A549 (cell line): Measurements from ENCODE around the gene ACER2. TPM values are rescaled to one million over a fixed set of nuclear protein-coding genes. Genes with fewer than 3 reads are reported as not detected.
"Not testable (repeated sequence)": the region's sequence is repeated elsewhere in the genome, so short reads cannot be mapped to it uniquely, and the experiment has no call there.

Experiments used
- ATAC-seq, 2 experiments: fragments of 200-7000 bp in 1 of 2; fragments of >200 bp in 1 of 2; cut with Nextera tagmentation in 1 of 2; cut with Tn5 transposase in 1 of 2; 3 replicates each; pipeline versions ENCODE4 v1.8.0 to v1.9.1; 2018 to 2020; ENCODE audit warnings: mild to moderate bottlenecking in 1 of 2, moderate library complexity in 1 of 2
- CTCF ChIA-PET: fragments of 300-600 bp; sonication (Branson Sonifier 250); formaldehyde crosslinking; extraction: SDS; loops from one replicate; lab custom pipeline; 2021; ENCODE audit warnings: antibody characterized with exemption, inconsistent platforms; lab: Yijun Ruan, JAX
- POLR2A ChIA-PET: fragments of 350-600 bp; formaldehyde crosslinking; extraction: SDS; loops from one replicate; lab custom pipeline; 2021; ENCODE audit warnings: antibody characterized with exemption, inconsistent platforms; lab: Yijun Ruan, JAX
- DNase-seq, 2 experiments: peaks; one replicate each; pipeline versions ENCODE4 v3.0.0 to v3.0.0-alpha.2; 2011 to 2016; ENCODE audit warnings: low read depth in 1 of 2, low spot score in 1 of 2
- FAIRE-seq: peaks from 2 replicates; lab custom pipeline; 2011; peaks lifted over from hg19 to GRCh38; lab: Jason Lieb, UNC
- H3K27ac ChIP-seq, 2 experiments: fragments of >200 bp; sonication (Bioruptor Twin); formaldehyde crosslinking; 3 replicates each; pipeline ENCODE4 v1.5.1; 2016 to 2017
- H3K4me1 ChIP-seq: fragments of >200 bp; sonication (Bioruptor Twin); formaldehyde crosslinking; 3 replicates; pipeline ENCODE4 v1.6.1; 2016
- H3K4me2 ChIP-seq: fragments of >200 bp; sonication (Bioruptor Twin); formaldehyde crosslinking; 3 replicates; pipeline ENCODE4 v1.6.1; 2016
- H3K4me3 ChIP-seq: fragments of >200 bp; sonication (Bioruptor Twin); formaldehyde crosslinking; 3 replicates; pipeline ENCODE4 v1.5.1; 2016
- H3K9me3 ChIP-seq: fragments of >200 bp; sonication (Bioruptor Twin); formaldehyde crosslinking; 3 replicates; pipeline ENCODE4 v1.6.1; 2016
- CBX8 ChIP-seq: fragments of 200-600 bp; sonication (generic); IDR thresholded peaks from 2 replicates; pipeline ENCODE4 v1.6.1; 2016
- E2F6 ChIP-seq: IDR thresholded peaks from 2 replicates; pipeline ENCODE4 v1.6.1; 2012; ENCODE audit warnings: low read depth, borderline replicate concordance
- EHF ChIP-seq: fragments of 250-450 bp; sonication (Bioruptor Pico); IDR thresholded peaks from 2 replicates; pipeline ENCODE4 v1.5.0; 2020; ENCODE audit warnings: mild to moderate bottlenecking
- EP300 ChIP-seq, 2 experiments: fragments of >200 bp; sonication (Bioruptor Twin); formaldehyde crosslinking; IDR thresholded peaks; 2 replicates in 1 of 2; 3 replicates in 1 of 2; pipeline ENCODE4 v1.6.1; 2016 to 2017
- ESRRA ChIP-seq: fragments of 150-350 bp; IDR thresholded peaks from 2 replicates; pipeline ENCODE4 v1.6.1; 2014; ENCODE audit warnings: mild to moderate bottlenecking, low read length, borderline replicate concordance
- HEYL ChIP-seq: fragments of 250-450 bp; sonication (Bioruptor Pico); IDR thresholded peaks from 2 replicates; pipeline ENCODE4 v1.8.0; 2021; ENCODE audit warnings: mild to moderate bottlenecking, moderate library complexity
- HOXB13 ChIP-seq: fragments of 250-450 bp; sonication (Bioruptor Pico); IDR thresholded peaks from 2 replicates; pipeline ENCODE4 v1.5.0; 2020; ENCODE audit warnings: low read depth, mild to moderate bottlenecking, moderate library complexity
- JUN ChIP-seq, 2 experiments: fragments of >200 bp; sonication (Bioruptor Twin); formaldehyde crosslinking; IDR thresholded peaks; 2 replicates in 1 of 2; 3 replicates in 1 of 2; pipeline ENCODE4 v1.6.1; 2016 to 2017
- KDM1A ChIP-seq: fragments of 200-600 bp; sonication (generic); IDR thresholded peaks from 2 replicates; pipeline ENCODE4 v1.6.1; 2016; ENCODE audit warnings: low read depth, mild to moderate bottlenecking
- KDM5A ChIP-seq: fragments of 200-600 bp; sonication (generic); IDR thresholded peaks from 2 replicates; pipeline ENCODE4 v1.6.1; 2016; ENCODE audit warnings: antibody characterized with exemption, mild to moderate bottlenecking
- POLR2A ChIP-seq: IDR thresholded peaks from 2 replicates; pipeline ENCODE4 v1.6.1; 2012; ENCODE audit warnings: mild to moderate bottlenecking, low read length
- RARB ChIP-seq: fragments of 250-450 bp; sonication (Bioruptor Pico); IDR thresholded peaks from 2 replicates; pipeline ENCODE4 v1.8.0; 2021; ENCODE audit warnings: mild to moderate bottlenecking, moderate library complexity
- RNF2 ChIP-seq: fragments of 200-600 bp; sonication (generic); IDR thresholded peaks from 2 replicates; pipeline ENCODE4 v1.6.1; 2016; ENCODE audit warnings: low read depth, mild to moderate bottlenecking, antibody characterized with exemption, moderate library complexity, borderline replicate concordance
- SMC3 ChIP-seq: fragments of >200 bp; sonication (Bioruptor Twin); formaldehyde crosslinking; IDR thresholded peaks from 3 replicates; pipeline ENCODE4 v1.6.1; 2018; ENCODE audit warnings: inconsistent platforms
- TP53 ChIP-seq: fragments of 250-450 bp; sonication (Bioruptor Pico); IDR thresholded peaks from 2 replicates; pipeline ENCODE4 v1.5.0; 2021; ENCODE audit warnings: mild to moderate bottlenecking, moderate library complexity
- USF2 ChIP-seq: fragments of 450-650 bp; IDR thresholded peaks from 2 replicates; pipeline ENCODE4 v1.6.1; 2014; ENCODE audit warnings: antibody characterized with exemption
- WGBS: methylation state at CpG from one replicate; pipeline ENCODE4 v1.1.6; 2017; ENCODE audit errors: missing lambda C conversion rate; 5-methylcytosine and 5-hydroxymethylcytosine counted together
- polyA plus RNA-seq, 4 experiments: library from polyadenylated mRNA; depleted of rRNA in 3 of 4; stranded (reverse); fragments of >200 nt; fragmentation: RNase III in 1 of 4; extraction: RNeasy Plus Mini Kit Qiagen cat#74134 plus additional on column Dnase treatment in 1 of 4; gene quantifications; 2 replicates in 3 of 4; 3 replicates in 1 of 4; pipeline ENCODE4 v1.2.3, GENCODE V29; 2011 to 2017
- TF ChIP-seq, protein P1 (sequence below): fragments of >200 bp; sonication (Bioruptor Twin); formaldehyde crosslinking; IDR thresholded peaks from 3 replicates; pipeline ENCODE4 v1.5.1; 2016
- TF ChIP-seq, protein P2 (sequence below): fragments of 250-450 bp; sonication (Bioruptor Pico); IDR thresholded peaks from 2 replicates; pipeline ENCODE4 v1.5.0; 2020; ENCODE audit warnings: low read depth, mild to moderate bottlenecking, moderate library complexity
- TF ChIP-seq, protein P3 (sequence below): fragments of >200 bp; sonication (Bioruptor Twin); formaldehyde crosslinking; IDR thresholded peaks from 3 replicates; pipeline ENCODE4 v1.6.1; 2016
- TF ChIP-seq, protein P4 (sequence below): IDR thresholded peaks from 2 replicates; pipeline ENCODE4 v1.6.1; 2012
- TF ChIP-seq, protein P5 (sequence below): fragments of 250-450 bp; sonication (Bioruptor Pico); IDR thresholded peaks from 2 replicates; pipeline ENCODE4 v1.5.0; 2021; ENCODE audit warnings: mild to moderate bottlenecking, moderate library complexity, borderline replicate concordance
- TF ChIP-seq, protein P6 (sequence below): fragments of 200-600 bp; sonication (generic); IDR thresholded peaks from 2 replicates; pipeline ENCODE4 v1.6.1; 2016; ENCODE audit warnings: antibody characterized with exemption, mild to moderate bottlenecking, moderate library complexity

Gene ACER2
- polyA plus RNA-seq, 2 of the 4 experiments (the other 2 are of a cell fraction): 1.1 to 3.7 TPM

DNA sequence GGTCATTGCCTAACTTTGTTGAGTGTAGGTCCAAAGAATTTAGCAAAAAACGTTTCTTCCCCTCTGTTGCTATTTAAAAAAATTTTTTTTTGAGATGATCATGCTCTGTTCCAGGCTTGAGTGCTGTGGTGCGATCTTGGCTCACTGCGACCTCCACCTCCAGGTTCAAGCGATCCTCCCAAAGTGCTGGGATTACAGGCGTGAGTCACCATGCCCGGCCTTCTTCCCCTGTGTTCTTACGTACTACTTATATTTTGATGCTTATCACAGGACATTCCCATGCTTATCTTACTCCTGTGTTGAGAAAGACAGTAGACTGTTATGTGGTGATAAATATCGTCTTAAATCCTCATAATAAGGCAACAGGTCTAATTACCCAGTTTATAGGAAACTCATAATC, 2.5 kb downstream of the ACER2 start:
- ChIA-PET CTCF (interaction anchor here (0.5 to 3.0 kb wide), 3 partner anchors 39 to 54 kb away, joined by 3 to 14 read pairs (median 3); no protein-coding TSS in a partner anchor), POLR2A (no interaction called here)
- H3K9me3 ChIP-seq: no peaks in the 10 kb centered on the region
- TF ChIP-seq POLR2A: no peak
- TF ChIP-seq, protein P1, sequence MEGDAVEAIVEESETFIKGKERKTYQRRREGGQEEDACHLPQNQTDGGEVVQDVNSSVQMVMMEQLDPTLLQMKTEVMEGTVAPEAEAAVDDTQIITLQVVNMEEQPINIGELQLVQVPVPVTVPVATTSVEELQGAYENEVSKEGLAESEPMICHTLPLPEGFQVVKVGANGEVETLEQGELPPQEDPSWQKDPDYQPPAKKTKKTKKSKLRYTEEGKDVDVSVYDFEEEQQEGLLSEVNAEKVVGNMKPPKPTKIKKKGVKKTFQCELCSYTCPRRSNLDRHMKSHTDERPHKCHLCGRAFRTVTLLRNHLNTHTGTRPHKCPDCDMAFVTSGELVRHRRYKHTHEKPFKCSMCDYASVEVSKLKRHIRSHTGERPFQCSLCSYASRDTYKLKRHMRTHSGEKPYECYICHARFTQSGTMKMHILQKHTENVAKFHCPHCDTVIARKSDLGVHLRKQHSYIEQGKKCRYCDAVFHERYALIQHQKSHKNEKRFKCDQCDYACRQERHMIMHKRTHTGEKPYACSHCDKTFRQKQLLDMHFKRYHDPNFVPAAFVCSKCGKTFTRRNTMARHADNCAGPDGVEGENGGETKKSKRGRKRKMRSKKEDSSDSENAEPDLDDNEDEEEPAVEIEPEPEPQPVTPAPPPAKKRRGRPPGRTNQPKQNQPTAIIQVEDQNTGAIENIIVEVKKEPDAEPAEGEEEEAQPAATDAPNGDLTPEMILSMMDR: no peak
- TF ChIP-seq KDM1A: no peak
- no peak for TF ChIP-seq JUN (IDR thresholded peaks at IDR 0.05)
- no peak for TF ChIP-seq ESRRA
- TF ChIP-seq HOXB13 (CRISPR knock-in tag): no peak
- TF ChIP-seq, protein P2, sequence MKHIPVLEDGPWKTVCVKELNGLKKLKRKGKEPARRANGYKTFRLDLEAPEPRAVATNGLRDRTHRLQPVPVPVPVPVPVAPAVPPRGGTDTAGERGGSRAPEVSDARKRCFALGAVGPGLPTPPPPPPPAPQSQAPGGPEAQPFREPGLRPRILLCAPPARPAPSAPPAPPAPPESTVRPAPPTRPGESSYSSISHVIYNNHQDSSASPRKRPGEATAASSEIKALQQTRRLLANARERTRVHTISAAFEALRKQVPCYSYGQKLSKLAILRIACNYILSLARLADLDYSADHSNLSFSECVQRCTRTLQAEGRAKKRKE (CRISPR knock-in tag): no peak
- no peak for TF ChIP-seq EP300 (IDR thresholded peaks at IDR 0.05)
- DNase-seq (no peak), ATAC-seq (no peak), FAIRE-seq (no peak)
- H3K4me1 ChIP-seq: peaks cover 5% of the 10 kb centered on the region; the same call in 2 of the 3 replicates
- WGBS: 81% methylated on average over 8 of the region's 8 CpGs
- H3K27ac ChIP-seq: no peak overlapping the region
- no peak overlapping the region for H3K4me3 ChIP-seq
- no peak overlapping the region for H3K4me2 ChIP-seq

DNA sequence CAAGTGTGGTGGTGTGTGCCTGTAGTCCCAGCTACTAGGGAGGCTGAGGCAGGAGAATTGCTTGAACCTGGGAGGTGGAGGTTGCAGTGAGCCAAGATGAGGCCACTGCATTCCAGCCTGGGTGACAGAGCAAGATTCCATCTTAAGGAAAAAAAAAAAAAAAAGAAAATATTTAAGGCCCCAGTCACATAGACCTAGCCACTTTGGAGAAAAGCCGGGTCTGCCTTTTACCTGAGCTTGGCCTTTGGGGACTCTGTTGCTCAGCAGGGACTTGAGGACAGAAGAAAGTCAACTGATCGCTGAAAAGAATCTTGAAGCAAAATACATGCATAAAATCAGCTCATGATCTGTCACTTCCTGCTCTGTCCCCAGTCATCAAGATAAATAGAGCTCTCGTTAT, 4.6 kb downstream of the ACER2 start:
- FAIRE-seq, DNase-seq, POLR2A ChIA-PET, H3K9me3 ChIP-seq, H3K27ac ChIP-seq, H3K4me2 ChIP-seq, H3K4me3 ChIP-seq, ATAC-seq, H3K4me1 ChIP-seq: not testable (repeated sequence)
- WGBS: 91% methylated on average over 3 of the region's 3 CpGs
- CTCF ChIA-PET: interaction anchor here (0.6 kb wide), 1 partner anchor 13 kb away, joined by 3 read pairs; no protein-coding TSS in a partner anchor

GRCh38 chr9:19416143-19416542, 7.3 kb downstream of the ACER2 start:
- TF ChIP-seq SMC3 (no peak), CBX8 (no peak), TP53 (CRISPR knock-in tag) (no peak), RARB (CRISPR knock-in tag) (no peak), KDM5A (no peak), USF2 (no peak), RNF2 (no peak), EHF (no peak), HEYL (CRISPR knock-in tag) (no peak), E2F6 (no peak)
- TF ChIP-seq, protein P3, sequence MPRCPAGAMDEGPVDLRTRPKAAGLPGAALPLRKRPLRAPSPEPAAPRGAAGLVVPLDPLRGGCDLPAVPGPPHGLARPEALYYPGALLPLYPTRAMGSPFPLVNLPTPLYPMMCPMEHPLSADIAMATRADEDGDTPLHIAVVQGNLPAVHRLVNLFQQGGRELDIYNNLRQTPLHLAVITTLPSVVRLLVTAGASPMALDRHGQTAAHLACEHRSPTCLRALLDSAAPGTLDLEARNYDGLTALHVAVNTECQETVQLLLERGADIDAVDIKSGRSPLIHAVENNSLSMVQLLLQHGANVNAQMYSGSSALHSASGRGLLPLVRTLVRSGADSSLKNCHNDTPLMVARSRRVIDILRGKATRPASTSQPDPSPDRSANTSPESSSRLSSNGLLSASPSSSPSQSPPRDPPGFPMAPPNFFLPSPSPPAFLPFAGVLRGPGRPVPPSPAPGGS: no peak
- TF ChIP-seq, protein P4, sequence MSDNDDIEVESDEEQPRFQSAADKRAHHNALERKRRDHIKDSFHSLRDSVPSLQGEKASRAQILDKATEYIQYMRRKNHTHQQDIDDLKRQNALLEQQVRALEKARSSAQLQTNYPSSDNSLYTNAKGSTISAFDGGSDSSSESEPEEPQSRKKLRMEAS: no peak
- TF ChIP-seq, protein P5, sequence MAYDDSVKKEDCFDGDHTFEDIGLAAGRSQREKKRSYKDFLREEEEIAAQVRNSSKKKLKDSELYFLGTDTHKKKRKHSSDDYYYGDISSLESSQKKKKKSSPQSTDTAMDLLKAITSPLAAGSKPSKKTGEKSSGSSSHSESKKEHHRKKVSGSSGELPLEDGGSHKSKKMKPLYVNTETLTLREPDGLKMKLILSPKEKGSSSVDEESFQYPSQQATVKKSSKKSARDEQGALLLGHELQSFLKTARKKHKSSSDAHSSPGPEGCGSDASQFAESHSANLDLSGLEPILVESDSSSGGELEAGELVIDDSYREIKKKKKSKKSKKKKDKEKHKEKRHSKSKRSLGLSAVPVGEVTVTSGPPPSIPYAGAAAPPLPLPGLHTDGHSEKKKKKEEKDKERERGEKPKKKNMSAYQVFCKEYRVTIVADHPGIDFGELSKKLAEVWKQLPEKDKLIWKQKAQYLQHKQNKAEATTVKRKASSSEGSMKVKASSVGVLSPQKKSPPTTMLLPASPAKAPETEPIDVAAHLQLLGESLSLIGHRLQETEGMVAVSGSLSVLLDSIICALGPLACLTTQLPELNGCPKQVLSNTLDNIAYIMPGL (CRISPR knock-in tag): no peak
- TF ChIP-seq, protein P6, sequence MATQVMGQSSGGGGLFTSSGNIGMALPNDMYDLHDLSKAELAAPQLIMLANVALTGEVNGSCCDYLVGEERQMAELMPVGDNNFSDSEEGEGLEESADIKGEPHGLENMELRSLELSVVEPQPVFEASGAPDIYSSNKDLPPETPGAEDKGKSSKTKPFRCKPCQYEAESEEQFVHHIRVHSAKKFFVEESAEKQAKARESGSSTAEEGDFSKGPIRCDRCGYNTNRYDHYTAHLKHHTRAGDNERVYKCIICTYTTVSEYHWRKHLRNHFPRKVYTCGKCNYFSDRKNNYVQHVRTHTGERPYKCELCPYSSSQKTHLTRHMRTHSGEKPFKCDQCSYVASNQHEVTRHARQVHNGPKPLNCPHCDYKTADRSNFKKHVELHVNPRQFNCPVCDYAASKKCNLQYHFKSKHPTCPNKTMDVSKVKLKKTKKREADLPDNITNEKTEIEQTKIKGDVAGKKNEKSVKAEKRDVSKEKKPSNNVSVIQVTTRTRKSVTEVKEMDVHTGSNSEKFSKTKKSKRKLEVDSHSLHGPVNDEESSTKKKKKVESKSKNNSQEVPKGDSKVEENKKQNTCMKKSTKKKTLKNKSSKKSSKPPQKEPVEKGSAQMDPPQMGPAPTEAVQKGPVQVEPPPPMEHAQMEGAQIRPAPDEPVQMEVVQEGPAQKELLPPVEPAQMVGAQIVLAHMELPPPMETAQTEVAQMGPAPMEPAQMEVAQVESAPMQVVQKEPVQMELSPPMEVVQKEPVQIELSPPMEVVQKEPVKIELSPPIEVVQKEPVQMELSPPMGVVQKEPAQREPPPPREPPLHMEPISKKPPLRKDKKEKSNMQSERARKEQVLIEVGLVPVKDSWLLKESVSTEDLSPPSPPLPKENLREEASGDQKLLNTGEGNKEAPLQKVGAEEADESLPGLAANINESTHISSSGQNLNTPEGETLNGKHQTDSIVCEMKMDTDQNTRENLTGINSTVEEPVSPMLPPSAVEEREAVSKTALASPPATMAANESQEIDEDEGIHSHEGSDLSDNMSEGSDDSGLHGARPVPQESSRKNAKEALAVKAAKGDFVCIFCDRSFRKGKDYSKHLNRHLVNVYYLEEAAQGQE: no peak
- Histone ChIP-seq H3K9me3 (no peaks in the 10 kb centered on the region), H3K4me3 (no peak overlapping the region), H3K4me1 (no peaks in the 10 kb centered on the region), H3K27ac (no peak overlapping the region), H3K4me2 (no peak overlapping the region)
- DNase-seq (no peak), FAIRE-seq (no peak), ATAC-seq (no peak)
- ChIA-PET CTCF (interaction anchor here (1.3 kb wide), 1 partner anchor 49 kb away, joined by 4 read pairs; no protein-coding TSS in a partner anchor), POLR2A (no interaction called here)
- 84% methylated on average over 2 of the region's 2 CpGs for WGBS
